Keratinocyte (primary cell): ENCODE results near the gene MYORG. TPM values are rescaled to one million over a fixed set of nuclear protein-coding genes. Genes with fewer than 3 reads are reported as not detected.

Experiments used
- DNase-seq: peaks from one replicate; pipeline ENCODE4 v3.0.0-alpha.2; 2011; ENCODE audit warnings: low read depth, missing footprints, low spot score
- FAIRE-seq: peaks from 2 replicates; lab custom pipeline; 2011; peaks lifted over from hg19 to GRCh38; lab: Jason Lieb, UNC
- H2AFZ ChIP-seq: 2 replicates; pipeline ENCODE4 v1.6.0; 2012; ENCODE audit warnings: low read length, control low read depth, inconsistent platforms; ENCODE audit not compliant: control insufficient read depth
- H3K27ac ChIP-seq: 2 replicates; pipeline ENCODE4 v1.5.1; 2011; ENCODE audit warnings: low read length; ENCODE audit not compliant: control insufficient read depth, insufficient read depth
- H3K27me3 ChIP-seq: 3 replicates; pipeline ENCODE4 v1.6.0; 2011; ENCODE audit warnings: low read length; ENCODE audit not compliant: control insufficient read depth, insufficient read depth; ENCODE audit errors: extremely low read depth
- H3K36me3 ChIP-seq, 2 experiments: 2 replicates in 1 of 2; 3 replicates in 1 of 2; pipeline ENCODE4 v1.5.1; 2011; ENCODE audit warnings: low read length in 2 of 2, mild to moderate bottlenecking in 1 of 2; ENCODE audit not compliant: control insufficient read depth in 2 of 2, insufficient read depth in 2 of 2; ENCODE audit errors: extremely low read depth in 1 of 2
- H3K4me1 ChIP-seq: 3 replicates; pipeline ENCODE4 v1.5.1; 2011; ENCODE audit warnings: low read length; ENCODE audit not compliant: control insufficient read depth, insufficient read depth; ENCODE audit errors: extremely low read depth
- H3K4me2 ChIP-seq: 3 replicates; pipeline ENCODE4 v1.6.0; 2011; ENCODE audit warnings: low read depth, low read length; ENCODE audit not compliant: control insufficient read depth, insufficient read depth; ENCODE audit errors: extremely low read depth
- H3K4me3 ChIP-seq, 3 experiments: fragments of 200-600 bp in 1 of 3; sonication (generic) in 1 of 3; 2 replicates in 2 of 3; 3 replicates in 1 of 3; pipeline ENCODE4 v1.5.1; 2011 to 2016; ENCODE audit warnings: low read length in 3 of 3, mild to moderate bottlenecking in 3 of 3, control low read depth in 2 of 3, inconsistent platforms in 1 of 3, low read depth in 1 of 3, mixed read lengths in 1 of 3, mixed run types in 1 of 3, moderate library complexity in 1 of 3; ENCODE audit not compliant: control insufficient read depth in 2 of 3, insufficient read depth in 2 of 3; ENCODE audit errors: extremely low read depth in 1 of 3
- H3K79me2 ChIP-seq: 2 replicates; pipeline ENCODE4 v1.6.0; 2012; ENCODE audit warnings: low read length; ENCODE audit not compliant: control insufficient read depth, insufficient read depth
- H3K9ac ChIP-seq: 3 replicates; pipeline ENCODE4 v1.6.0; 2011; ENCODE audit warnings: low read length; ENCODE audit not compliant: control insufficient read depth, insufficient read depth; ENCODE audit errors: extremely low read depth
- H3K9me1 ChIP-seq: 3 replicates; pipeline ENCODE4 v1.6.0; 2011; ENCODE audit warnings: low read length; ENCODE audit not compliant: control insufficient read depth, insufficient read depth; ENCODE audit errors: extremely low read depth
- H3K9me3 ChIP-seq: 2 replicates; pipeline ENCODE4 v1.5.1; 2012; ENCODE audit warnings: low read depth, low read length; ENCODE audit not compliant: control insufficient read depth
- H4K20me1 ChIP-seq: 3 replicates; pipeline ENCODE4 v1.6.0; 2011; ENCODE audit warnings: low read length; ENCODE audit not compliant: control insufficient read depth, insufficient read depth; ENCODE audit errors: extremely low read depth
- EZH2 ChIP-seq: IDR thresholded peaks from one replicate; pipeline ENCODE4 v1.6.1; 2012; ENCODE audit warnings: inconsistent platforms, mild to moderate bottlenecking, low read length, moderate library complexity
- dilution Hi-C: fragments of 300-500 bp; cut with MboI; formaldehyde crosslinking; loops from one replicate; pipeline ENCODE4 v1.7.0; 2020; ENCODE audit warnings: low sequenced_read_pairs; ENCODE audit not compliant: extremely low pct_ligation_motif_present
- polyA plus RNA-seq, 5 experiments: library from polyadenylated mRNA; depleted of rRNA in 3 of 5; stranded (reverse) in 3 of 5; stranded (forward) in 1 of 5; unstranded in 1 of 5; fragments of >200 nt; gene quantifications; 1 replicate in 1 of 5; 2 replicates in 3 of 5; 3 replicates in 1 of 5; pipeline versions ENCODE4 v1.2.1 to v1.2.3, GENCODE V29; 2011 to 2012; ENCODE audit warnings: missing spikeins in 2 of 5, low read depth in 1 of 5, low replicate concordance in 1 of 5
- TF ChIP-seq, protein P1 (sequence below), 3 experiments: IDR thresholded peaks in 1 of 3; conservative IDR thresholded peaks in 1 of 3; optimal IDR thresholded peaks in 1 of 3; 2 replicates in 2 of 3; 3 replicates in 1 of 3; pipeline versions ENCODE3 to v1.5.1; 2011; ENCODE audit warnings: low read length in 3 of 3, mild to moderate bottlenecking in 3 of 3, moderate library complexity in 2 of 3, control low read depth in 1 of 3, inconsistent platforms in 1 of 3; ENCODE audit not compliant: insufficient read depth in 2 of 3; ENCODE audit errors: extremely low read depth in 1 of 3

MYORG gene
- polyA plus RNA-seq, 1 donor (not counting 4 experiments of a cell fraction or from before 2014, with no cell fraction given): 3.1 TPM

GRCh38 chr9:34408173-34408572 lies 31.5 kb upstream of the MYORG start:
- no peaks in the 10 kb centered on the region for H3K4me1 ChIP-seq
- H3K4me3 ChIP-seq: no peak overlapping the region
- no peaks in the 10 kb centered on the region for H3K27me3 ChIP-seq
- no peaks in the 10 kb centered on the region for H3K79me2 ChIP-seq
- H3K9me3 ChIP-seq: no peaks in the 10 kb centered on the region
- TF ChIP-seq, protein P1, sequence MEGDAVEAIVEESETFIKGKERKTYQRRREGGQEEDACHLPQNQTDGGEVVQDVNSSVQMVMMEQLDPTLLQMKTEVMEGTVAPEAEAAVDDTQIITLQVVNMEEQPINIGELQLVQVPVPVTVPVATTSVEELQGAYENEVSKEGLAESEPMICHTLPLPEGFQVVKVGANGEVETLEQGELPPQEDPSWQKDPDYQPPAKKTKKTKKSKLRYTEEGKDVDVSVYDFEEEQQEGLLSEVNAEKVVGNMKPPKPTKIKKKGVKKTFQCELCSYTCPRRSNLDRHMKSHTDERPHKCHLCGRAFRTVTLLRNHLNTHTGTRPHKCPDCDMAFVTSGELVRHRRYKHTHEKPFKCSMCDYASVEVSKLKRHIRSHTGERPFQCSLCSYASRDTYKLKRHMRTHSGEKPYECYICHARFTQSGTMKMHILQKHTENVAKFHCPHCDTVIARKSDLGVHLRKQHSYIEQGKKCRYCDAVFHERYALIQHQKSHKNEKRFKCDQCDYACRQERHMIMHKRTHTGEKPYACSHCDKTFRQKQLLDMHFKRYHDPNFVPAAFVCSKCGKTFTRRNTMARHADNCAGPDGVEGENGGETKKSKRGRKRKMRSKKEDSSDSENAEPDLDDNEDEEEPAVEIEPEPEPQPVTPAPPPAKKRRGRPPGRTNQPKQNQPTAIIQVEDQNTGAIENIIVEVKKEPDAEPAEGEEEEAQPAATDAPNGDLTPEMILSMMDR (optimal IDR thresholded peaks at IDR 0.05 in 1 of 3, IDR thresholded peaks at IDR 0.05 in 1 of 3, conservative IDR thresholded peaks at IDR 0.05 in 1 of 3; ENCODE audit: extremely low read depth in 1 of 3, insufficient read depth in 2 of 3, low read length in 3 of 3): no peak
- TF ChIP-seq EZH2: no peak
- no peak for DNase-seq
- no peak overlapping the region for H3K4me2 ChIP-seq
- H3K9ac ChIP-seq: no peak overlapping the region
- no peaks in the 10 kb centered on the region for H3K9me1 ChIP-seq
- H2AFZ ChIP-seq: no peak overlapping the region
- FAIRE-seq: no peak
- peaks cover 0 to 8% of the 10 kb centered on the region in 2 experiments for H3K36me3 ChIP-seq
- H3K27ac ChIP-seq: no peak overlapping the region
- no peaks in the 10 kb centered on the region for H4K20me1 ChIP-seq
- dilution Hi-C loops: no loop called here

- Histone ChIP-seq H4K20me1 (no peaks in the 10 kb centered on the region), H3K9me1 (no peaks in the 10 kb centered on the region), H3K27me3 (no peaks in the 10 kb centered on the region), H2AFZ (no peak overlapping the region), H3K79me2 (no peaks in the 10 kb centered on the region), H3K36me3 (peaks cover 5 to 22% of the 10 kb centered on the region in 2 experiments), H3K9me3 (no peaks in the 10 kb centered on the region), H3K4me2 (no peak overlapping the region), H3K4me3 (no peak overlapping the region), H3K4me1 (no peaks in the 10 kb centered on the region), H3K9ac (no peak overlapping the region), H3K27ac (no peak overlapping the region)
- no peak for DNase-seq
- TF ChIP-seq EZH2: no peak
- TF ChIP-seq, protein P1 (optimal IDR thresholded peaks at IDR 0.05 in 1 of 3, IDR thresholded peaks at IDR 0.05 in 1 of 3, conservative IDR thresholded peaks at IDR 0.05 in 1 of 3; ENCODE audit: extremely low read depth in 1 of 3, insufficient read depth in 2 of 3, low read length in 3 of 3): no peak
- dilution Hi-C loops: no loop called here
- no peak for FAIRE-seq
Observed at GRCh38 chr9:34406219-34406618, 29.5 kb upstream of the MYORG start.
